ENCODE measurements around the gene FYB1. TPM values are rescaled to one million over a fixed set of nuclear protein-coding genes. Genes with fewer than 3 reads are reported as not detected.

FYB1 gene
- total and polyA plus RNA-seq, 2 of the 8 experiments (the other 6 are each of a cell fraction or from before 2014, with no cell fraction given): not detected

- no peak for TF ChIP-seq CHD7 (IDR thresholded peaks at IDR 0.05; ENCODE audit: insufficient replicate concordance, low read length)
- TF ChIP-seq BRCA1 (IDR thresholded peaks at IDR 0.05; ENCODE audit: low read depth, low read length): no peak
- TF ChIP-seq NANOG (IDR thresholded peaks at IDR 0.05; ENCODE audit: insufficient read depth, low read depth, low read length, poor library complexity, severe bottlenecking): no peak
These were observed 63.3 kb downstream of the FYB1 start (continued) for GRCh38 chr5:39156082-39156481.

Measured in H1 (cell line).